Subcutaneous abdominal adipose tissue (tissue), 5 donors: Measurements from ENCODE around the gene LRP2.

ENCODE experiments used
- H3K27ac ChIP-seq: one replicate; pipeline ENCODE4 v1.7.0; 2013; ENCODE audit warnings: low read depth, mild to moderate bottlenecking, inconsistent platforms, low read length, moderate library complexity
- H3K27me3 ChIP-seq, 5 donors: one replicate each; pipeline ENCODE4 v1.7.0; 2013; ENCODE audit warnings: low read length in 5 of 5, inconsistent platforms in 1 of 5; ENCODE audit not compliant: control insufficient read depth in 5 of 5, insufficient read depth in 4 of 5
- H3K36me3 ChIP-seq, 5 donors: one replicate each; pipeline ENCODE4 v1.7.0; 2013; ENCODE audit warnings: low read length in 5 of 5; ENCODE audit not compliant: control insufficient read depth in 5 of 5, insufficient read depth in 5 of 5
- H3K4me1 ChIP-seq, 5 donors: one replicate each; pipeline ENCODE4 v1.7.0; 2013; ENCODE audit warnings: low read length in 5 of 5, mild to moderate bottlenecking in 3 of 5, moderate library complexity in 1 of 5; ENCODE audit not compliant: control insufficient read depth in 5 of 5, insufficient read depth in 5 of 5
- H3K4me3 ChIP-seq, 5 donors: one replicate each; pipeline ENCODE4 v1.7.0; 2013; ENCODE audit warnings: low read length in 5 of 5, low read depth in 1 of 5
- H3K9ac ChIP-seq, 5 donors: one replicate each; pipeline ENCODE4 v1.7.0; 2013; ENCODE audit warnings: low read length in 5 of 5, mild to moderate bottlenecking in 4 of 5, moderate library complexity in 3 of 5
- H3K9me3 ChIP-seq, 5 donors: one replicate each; pipeline ENCODE4 v1.7.0; 2013; ENCODE audit warnings: low read length in 5 of 5; ENCODE audit not compliant: control insufficient read depth in 5 of 5
- donor health status: healthy.
- donor health status: healthy.
- donor health status: healthy.
- donor health status: healthy.
- donor health status: healthy.

LRP2 gene

GRCh38 chr2:169116327-169116726 is 246.0 kb downstream of the LRP2 start:
- Histone ChIP-seq H3K4me1 (no peaks in the 10 kb centered on the region), H3K36me3 (no peaks in the 10 kb centered on the region), H3K27ac (no peak overlapping the region), H3K4me3 (no peak overlapping the region), H3K27me3 (peaks cover 0 to 6% (median 0%) of the 10 kb centered on the region in 5 donors), H3K9ac (no peak overlapping the region), H3K9me3 (peaks cover 0 to 4% (median 0%) of the 10 kb centered on the region in 5 donors)

- H3K9me3 ChIP-seq, result no peaks in the 10 kb centered on the region
- no peak overlapping the region for H3K4me3 ChIP-seq
- no peaks in the 10 kb centered on the region for H3K36me3 ChIP-seq
- no peak overlapping the region for H3K9ac ChIP-seq
- H3K27me3 ChIP-seq, result no peaks in the 10 kb centered on the region
- H3K27ac ChIP-seq, result no peak overlapping the region
- peaks cover 0 to 8% (median 5%) of the 10 kb centered on the region in 5 donors for H3K4me1 ChIP-seq
These were observed 248.3 kb downstream of the LRP2 start for GRCh38 chr2:169114056-169114455.

GRCh38 chr2:169112841-169113240 is 249.5 kb downstream of the LRP2 start:
- H3K4me1 ChIP-seq, result peaks cover 0 to 8% (median 5%) of the 10 kb centered on the region in 5 donors
- H3K9me3 ChIP-seq, result no peaks in the 10 kb centered on the region
- H3K4me3 ChIP-seq, result no peak overlapping the region
- H3K27me3 ChIP-seq, result no peaks in the 10 kb centered on the region
- no peaks in the 10 kb centered on the region for H3K36me3 ChIP-seq
- no peak overlapping the region for H3K27ac ChIP-seq
- no peak overlapping the region for H3K9ac ChIP-seq

GRCh38 chr2:169110916-169111315 is 251.4 kb downstream of the LRP2 start:
- H3K4me1 ChIP-seq, result peaks cover 0 to 8% (median 5%) of the 10 kb centered on the region in 5 donors

GRCh38 chr2:169110419-169110818 is 251.9 kb downstream of the LRP2 start:
- Histone ChIP-seq H3K4me3 (no peak overlapping the region), H3K4me1 (peaks cover 0 to 8% (median 5%) of the 10 kb centered on the region in 5 donors), H3K27me3 (no peaks in the 10 kb centered on the region), H3K27ac (no peak overlapping the region), H3K36me3 (no peaks in the 10 kb centered on the region), H3K9me3 (no peaks in the 10 kb centered on the region), H3K9ac (no peak overlapping the region)

More at GRCh38 chr2:169110916-169111315, 251.4 kb downstream of the LRP2 start:
- Histone ChIP-seq H3K9me3 (no peaks in the 10 kb centered on the region), H3K27me3 (no peaks in the 10 kb centered on the region), H3K27ac (no peak overlapping the region), H3K36me3 (no peaks in the 10 kb centered on the region), H3K4me3 (no peak overlapping the region), H3K9ac (no peak overlapping the region)

- no peak overlapping the region for H3K4me3 ChIP-seq
- peaks cover 0 to 8% (median 5%) of the 10 kb centered on the region in 5 donors for H3K4me1 ChIP-seq
- no peaks in the 10 kb centered on the region for H3K36me3 ChIP-seq
- H3K27me3 ChIP-seq, result no peaks in the 10 kb centered on the region
- H3K9ac ChIP-seq, result no peak overlapping the region
- no peaks in the 10 kb centered on the region for H3K9me3 ChIP-seq
- no peak overlapping the region for H3K27ac ChIP-seq
These were observed 252.6 kb downstream of the LRP2 start for GRCh38 chr2:169109502-169110409.

GRCh38 chr2:169108099-169108884 is 254.0 kb downstream of the LRP2 start:
- Histone ChIP-seq H3K36me3 (no peaks in the 10 kb centered on the region), H3K4me1 (peaks cover 0 to 8% (median 5%) of the 10 kb centered on the region in 5 donors), H3K9ac (no peak overlapping the region), H3K9me3 (no peaks in the 10 kb centered on the region), H3K27ac (no peak overlapping the region), H3K4me3 (no peak overlapping the region), H3K27me3 (no peaks in the 10 kb centered on the region)

- Histone ChIP-seq H3K4me3 (no peak overlapping the region), H3K4me1 (peaks cover 0 to 8% (median 5%) of the 10 kb centered on the region in 5 donors), H3K27ac (no peak overlapping the region), H3K36me3 (no peaks in the 10 kb centered on the region), H3K9ac (no peak overlapping the region), H3K27me3 (no peaks in the 10 kb centered on the region), H3K9me3 (no peaks in the 10 kb centered on the region)
These were observed 254.7 kb downstream of the LRP2 start for GRCh38 chr2:169107645-169108044.

- H3K27me3 ChIP-seq, result no peaks in the 10 kb centered on the region
- no peak overlapping the region for H3K4me3 ChIP-seq
- no peak overlapping the region for H3K27ac ChIP-seq
- H3K36me3 ChIP-seq, result no peaks in the 10 kb centered on the region
- no peaks in the 10 kb centered on the region for H3K9me3 ChIP-seq
- no peak overlapping the region for H3K9ac ChIP-seq
- peaks cover 0 to 8% (median 5%) of the 10 kb centered on the region in 5 donors for H3K4me1 ChIP-seq
These were observed 255.5 kb downstream of the LRP2 start for GRCh38 chr2:169106563-169107545.
